ENCODE measurements around the gene C19orf38.

DNA sequence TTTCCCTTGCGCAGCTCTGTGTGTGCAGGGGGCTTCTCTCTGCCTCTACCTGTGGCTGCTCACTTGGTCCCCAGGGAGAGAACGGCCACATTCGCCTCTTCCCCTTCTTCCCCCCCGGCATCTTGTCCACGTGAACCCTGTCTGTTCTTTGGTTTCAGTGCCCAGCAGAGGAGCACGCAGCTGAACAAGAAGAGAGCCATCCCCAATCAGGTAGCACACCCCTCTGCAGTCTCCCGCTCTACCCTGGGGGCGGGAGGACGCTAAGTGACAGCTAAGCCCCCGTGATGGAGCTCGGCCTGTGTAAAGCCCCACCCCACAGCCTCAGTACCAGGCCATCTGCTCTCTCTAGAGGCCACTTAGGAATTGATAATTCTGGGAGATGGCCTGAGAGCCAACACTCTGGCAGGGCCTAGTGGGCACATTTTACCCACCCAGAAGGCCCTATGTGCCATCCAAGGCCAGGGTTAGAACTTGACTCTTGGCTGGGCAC is 42.4 kb upstream of the C19orf38 start:
- TF ChIP-seq SAFB2 (IDR thresholded peaks at IDR 0.05; ENCODE audit: borderline replicate concordance, low read depth, low read length, severe bottlenecking) (no peak), CTCF (IDR thresholded peaks at IDR 0.05 in 2 of 3, conservative IDR thresholded peaks at IDR 0.05 in 1 of 3; ENCODE audit: insufficient read depth in 2 of 3, low read depth in 1 of 3, low read length in 3 of 3) (no peak), ATF3 (IDR thresholded peaks at IDR 0.05) (no peak), ATF3 (CRISPR knock-in tag; conservative IDR thresholded peaks at IDR 0.05) (no peak), POLR2AphosphoS2 (IDR thresholded peaks at IDR 0.05; ENCODE audit: low read length) (no peak), ZNF23 (CRISPR knock-in tag; IDR thresholded peaks at IDR 0.05) (no peak), SIX5 (IDR thresholded peaks at IDR 0.05; ENCODE audit: borderline replicate concordance in 1 of 2, insufficient read depth in 1 of 2, low read depth in 1 of 2, low read length in 2 of 2) (no peak), FOXK2 (conservative IDR thresholded peaks at IDR 0.05 in 1 of 2, IDR thresholded peaks at IDR 0.05 in 1 of 2; ENCODE audit: low read depth in 2 of 2) (no peak), STAT5A (IDR thresholded peaks at IDR 0.05; ENCODE audit: borderline replicate concordance, low read length) (no peak)

Data from K562 (cell line).